ENCODE results near the gene BIVM. TPM values are rescaled to one million over a fixed set of nuclear protein-coding genes. Genes with fewer than 3 reads are reported as not detected.

BIVM gene
- total and polyA plus RNA-seq, 4 donors = 7.4 to 17.8 (median 11.3) TPM

GRCh38 chr13:102845630-102846260 lies 46.8 kb downstream of the BIVM start, which contains the start of gene ERCC5:
ERCC5 (plus strand) TSS chr13:102846032; CDS start chr13:102846267, 235 bp downstream.
- peaks cover 3 to 35% (median 28%) of the 10 kb centered on the region in 4 donors for H3K4me1 ChIP-seq (ENCODE audit: control insufficient read depth in 4 of 4, insufficient read depth in 4 of 4, low read length in 3 of 4)
- peak within 1 kb of the TSS; percentile 79 to 94 for H3K9ac ChIP-seq (ENCODE audit: low read depth in 1 of 2, low read length in 2 of 2)
- H3K27me3 ChIP-seq (ENCODE audit: control insufficient read depth in 4 of 4, insufficient read depth in 4 of 4, low read length in 3 of 4) = no peaks in the 10 kb centered on the region
- peak; percentile 9 for TF ChIP-seq CTCF (IDR thresholded peaks at IDR 0.05; ENCODE audit: low read depth, low read length, missing input control)
- TF ChIP-seq JUND (IDR thresholded peaks at IDR 0.05) = peak; percentile 67 to 83
- peak; percentile 66 to 69 for TF ChIP-seq HNF4A (conservative IDR thresholded peaks at IDR 0.05)
- TF ChIP-seq NR2F2 (IDR thresholded peaks at IDR 0.05) = peak; percentile 83
- TF ChIP-seq FOXA2 (IDR thresholded peaks at IDR 0.05) = peak; percentile 12
- TF ChIP-seq RXRA (IDR thresholded peaks at IDR 0.05) = peak; percentile 76 to 84
- peak; percentile 98 for TF ChIP-seq YY1 (IDR thresholded peaks at IDR 0.05)
- peak; percentile 52 to 60 for TF ChIP-seq RAD21 (IDR thresholded peaks at IDR 0.05)
- peak; percentile 95 for TF ChIP-seq MAX (IDR thresholded peaks at IDR 0.05)
- peak; percentile 90 for TF ChIP-seq SP1 (IDR thresholded peaks at IDR 0.05)
- peak; percentile 97 for TF ChIP-seq ZBTB33 (IDR thresholded peaks at IDR 0.05)
- TF ChIP-seq GABPA (IDR thresholded peaks at IDR 0.05 in 1 of 2, conservative IDR thresholded peaks at IDR 0.05 in 1 of 2) = peak; percentile 97 to 99
- TF ChIP-seq FOXA1 (IDR thresholded peaks at IDR 0.05) = peak; percentile 88
- peak; percentile 75 for TF ChIP-seq TAF1 (conservative IDR thresholded peaks at IDR 0.05)
- TF ChIP-seq REST (IDR thresholded peaks at IDR 0.05) = peak; percentile 64
- TF ChIP-seq EGR1 (IDR thresholded peaks at IDR 0.05; ENCODE audit: low read depth in 2 of 2) = peak; percentile 76 to 98
- peak; percentile 64 for TF ChIP-seq ATF3 (IDR thresholded peaks at IDR 0.05)
- TF ChIP-seq HNF4G (IDR thresholded peaks at IDR 0.05) = peak; percentile 35
- H3K9me3 ChIP-seq (ENCODE audit: control insufficient read depth in 4 of 4, low read length in 3 of 4) = no peaks in the 10 kb centered on the region
- WGBS = under 1% methylated on average over 49 of the region's 49 CpGs
- no peaks in the 10 kb centered on the region for H3K36me3 ChIP-seq (ENCODE audit: control insufficient read depth in 4 of 4, insufficient read depth in 3 of 4, low read depth in 1 of 4, low read length in 3 of 4)
- H3K4me3 ChIP-seq (ENCODE audit: low read depth in 1 of 3, low read length in 3 of 3) = peak within 1 kb of the TSS; percentile 73 to 95 (median 93)
- DNase-seq (ENCODE audit: low spot score) = peak; percentile 96
- H3K27ac ChIP-seq (ENCODE audit: low read depth in 1 of 2, low read length in 2 of 2) = peak within 1 kb of the TSS; percentile 91 to 96
